HepG2 (cell line): Measurements from ENCODE around the gene PTPA. TPM values are rescaled to one million over a fixed set of nuclear protein-coding genes. Genes with fewer than 3 reads are reported as not detected.

Source experiments
- ARID2 ChIP-seq: sonication (generic); formaldehyde crosslinking; IDR thresholded peaks from 2 replicates; pipeline ENCODE4 v1.8.1; 2022; ENCODE audit warnings: mild to moderate bottlenecking, missing genetic modification reagents, borderline replicate concordance
- ATAD3A ChIP-seq: sonication (generic); formaldehyde crosslinking; IDR thresholded peaks from 2 replicates; pipeline ENCODE4 v1.4.0; 2020; ENCODE audit warnings: missing genetic modification reagents
- DPF2 ChIP-seq: sonication (generic); formaldehyde crosslinking; IDR thresholded peaks from 2 replicates; pipeline ENCODE4 v1.4.0; 2020; ENCODE audit warnings: mild to moderate bottlenecking, low read depth, missing genetic modification reagents, borderline replicate concordance
- JUN ChIP-seq: sonication (generic); formaldehyde crosslinking; IDR thresholded peaks from 2 replicates; pipeline ENCODE4 v1.4.0; 2020; ENCODE audit warnings: mild to moderate bottlenecking, missing genetic modification reagents
- KDM6A ChIP-seq: IDR thresholded peaks from 2 replicates; pipeline ENCODE4 v1.6.1; 2016; ENCODE audit warnings: low read depth
- KLF12 ChIP-seq: sonication (generic); formaldehyde crosslinking; IDR thresholded peaks from 2 replicates; pipeline ENCODE4 v1.4.0; 2020; ENCODE audit warnings: missing genetic modification reagents, borderline replicate concordance
- MAX ChIP-seq: IDR thresholded peaks from 2 replicates; pipeline ENCODE4 v1.6.1; 2012; ENCODE audit warnings: inconsistent platforms
- NFATC3 ChIP-seq: sonication (generic); formaldehyde crosslinking; IDR thresholded peaks from 2 replicates; pipeline ENCODE4 v1.5.1; 2020; ENCODE audit warnings: mild to moderate bottlenecking, missing genetic modification reagents
- POGZ ChIP-seq: sonication (generic); formaldehyde crosslinking; IDR thresholded peaks from 2 replicates; pipeline ENCODE4 v1.4.0; 2020; ENCODE audit warnings: mild to moderate bottlenecking, missing genetic modification reagents
- TBP ChIP-seq: sonication (generic); formaldehyde crosslinking; IDR thresholded peaks from 2 replicates; pipeline ENCODE4 v1.5.0; 2020; ENCODE audit warnings: missing genetic modification reagents
- TP53 ChIP-seq: sonication (generic); formaldehyde crosslinking; conservative IDR thresholded peaks from 2 replicates; pipeline ENCODE4 v1.4.0; 2020; ENCODE audit warnings: missing genetic modification reagents
- TRIM22 ChIP-seq: fragments of 450-650 bp; IDR thresholded peaks from 2 replicates; pipeline ENCODE4 v1.6.1; 2017
- ZC3H4 ChIP-seq: sonication (generic); formaldehyde crosslinking; IDR thresholded peaks from 2 replicates; pipeline ENCODE4 v1.4.0; 2020; ENCODE audit warnings: missing genetic modification reagents, borderline replicate concordance
- ZKSCAN1 ChIP-seq: fragments of 150-350 bp; IDR thresholded peaks from 2 replicates; pipeline ENCODE4 v1.6.1; 2014; ENCODE audit warnings: low read length
- ZNF124 ChIP-seq: sonication (generic); formaldehyde crosslinking; IDR thresholded peaks from 2 replicates; pipeline ENCODE4 v1.4.0; 2020; ENCODE audit warnings: missing genetic modification reagents
- ZNF180 ChIP-seq: sonication (generic); formaldehyde crosslinking; IDR thresholded peaks from 2 replicates; pipeline ENCODE4 v1.4.0; 2020; ENCODE audit warnings: low read depth, missing genetic modification reagents, borderline replicate concordance
- ZNF740 ChIP-seq: sonication (generic); formaldehyde crosslinking; IDR thresholded peaks from 2 replicates; pipeline ENCODE4 v1.4.0; 2020; ENCODE audit warnings: missing genetic modification reagents
- ZUFSP ChIP-seq: sonication (generic); formaldehyde crosslinking; IDR thresholded peaks from 2 replicates; pipeline ENCODE4 v1.9.0; 2021; ENCODE audit warnings: missing genetic modification reagents, mild to moderate bottlenecking, borderline replicate concordance
- polyA plus RNA-seq, 8 experiments: library from polyadenylated mRNA; depleted of rRNA in 3 of 8; stranded (reverse) in 7 of 8; unstranded in 1 of 8; fragments of >200 nt; fragmentation: Illumina TruSeq in 4 of 8; extraction: Trizol in 4 of 8; gene quantifications; 2 replicates each; pipeline versions ENCODE4 v1.2.1 to v1.2.3, GENCODE V29; 2011 to 2016; ENCODE audit warnings: low read depth in 4 of 8, missing spikeins in 1 of 8, mixed read lengths in 1 of 8; ENCODE audit not compliant: insufficient read depth in 1 of 8
- total RNA-seq, 5 experiments: library from RNA; depleted of rRNA; stranded (reverse); fragments of >200 nt; fragmentation: Illumina TruSeq; extraction: Trizol; gene quantifications; 2 replicates each; pipeline ENCODE4 v1.2.3, GENCODE V29; 2016; ENCODE audit warnings: low read depth in 1 of 5

PTPA gene
- total and polyA plus RNA-seq, 2 of the 13 experiments (the other 11 are each of a cell fraction or from before 2014, with no cell fraction given) = 79.3 to 105 TPM

- TF ChIP-seq ZUFSP (no peak), ARID2 (CRISPR knock-in tag) (peak; percentile 68; the same call in 1 of the 2 replicates), ZKSCAN1 (no peak), ZNF124 (CRISPR knock-in tag) (no peak), KLF12 (peak; percentile 45; the same call in 1 of the 2 replicates), TBP (CRISPR knock-in tag) (no peak), JUN (no peak), ZNF180 (CRISPR knock-in tag) (no peak), MAX (peak; percentile 30; the same call in 1 of the 2 replicates), KDM6A (no peak), ZNF740 (CRISPR knock-in tag) (no peak), TRIM22 (no peak), DPF2 (no peak), ATAD3A (CRISPR knock-in tag) (no peak), ZC3H4 (CRISPR knock-in tag) (no peak), NFATC3 (CRISPR knock-in tag) (no peak), POGZ (CRISPR knock-in tag) (peak; percentile 56), TP53 (CRISPR knock-in tag) (no peak)
These were observed 1.1 kb upstream of the PTPA start (continued) for GRCh38 chr9:129109952-129110739.
